SK-N-SH (cell line): ENCODE measurements around the gene MLF2. TPM values are rescaled to one million over a fixed set of nuclear protein-coding genes. Genes with fewer than 3 reads are reported as not detected.
A peak's percentile ranks its signal among the peaks of the same experiment; 100 is the strongest.

Experiments
- CTCF ChIA-PET: fragments of 300-600, 350-600 bp; formaldehyde crosslinking; extraction: SDS; loops from one replicate; lab custom pipeline; 2021; lab: Yijun Ruan, JAX
- POLR2A ChIA-PET: fragments of 350-600 bp; sonication (Branson Sonifier 250); formaldehyde crosslinking; extraction: SDS; loops from one replicate; lab custom pipeline; 2020; ENCODE audit warnings: antibody characterized with exemption, inconsistent platforms; lab: Yijun Ruan, JAX
- DNase-seq: peaks from one replicate; pipeline ENCODE4 v3.0.0; 2012
- H2AFZ ChIP-seq: fragments of 200-600 bp; sonication (generic); 2 replicates; pipeline ENCODE4 v1.8.1; 2016; ENCODE audit warnings: antibody characterized with exemption, mild to moderate bottlenecking, low read depth
- H3F3A ChIP-seq: fragments of 200-600 bp; sonication (generic); replicated peaks from 2 replicates; pipeline ENCODE3; 2016; ENCODE audit warnings: antibody characterized with exemption, mild to moderate bottlenecking; ENCODE audit not compliant: insufficient read depth
- H3K27ac ChIP-seq, 2 experiments: fragments of 200-500 bp in 1 of 2; fragments of 200-600 bp in 1 of 2; sonication (Bioruptor generic) in 1 of 2; sonication (generic), shearing (Covaris generic) in 1 of 2; 2 replicates each; pipeline versions ENCODE4 v1.5.1 to v1.6.1; 2014 to 2016; ENCODE audit warnings: low read depth in 2 of 2, inconsistent platforms in 1 of 2, low read length in 1 of 2, mild to moderate bottlenecking in 1 of 2, mixed read lengths in 1 of 2
- H3K27me3 ChIP-seq: fragments of 200-600 bp; sonication (generic), shearing (Covaris generic); 2 replicates; pipeline ENCODE4 v1.6.1; 2016; ENCODE audit warnings: mixed run types; ENCODE audit not compliant: insufficient read depth
- H3K36me3 ChIP-seq, 2 experiments: fragments of 200-500 bp in 1 of 2; fragments of 200-600 bp in 1 of 2; sonication (Bioruptor generic) in 1 of 2; sonication (generic) in 1 of 2; replicated peaks in 1 of 2; 2 replicates each; pipeline versions ENCODE3 to v1.5.1; 2014 to 2016; ENCODE audit warnings: low read length in 1 of 2, mild to moderate bottlenecking in 1 of 2; ENCODE audit not compliant: insufficient read depth in 2 of 2, control insufficient read depth in 1 of 2
- H3K4me1 ChIP-seq, 2 experiments: fragments of 200-500 bp in 1 of 2; fragments of 200-600 bp in 1 of 2; sonication (Bioruptor generic) in 1 of 2; sonication (generic), shearing (Covaris generic) in 1 of 2; 2 replicates each; pipeline versions ENCODE4 v1.5.1 to v1.6.1; 2014 to 2016; ENCODE audit warnings: low read depth in 1 of 2, low read length in 1 of 2, mixed run types in 1 of 2; ENCODE audit not compliant: insufficient read depth in 2 of 2, control insufficient read depth in 1 of 2
- H3K4me2 ChIP-seq: fragments of 200-600 bp; sonication (generic), shearing (Covaris generic); 2 replicates; pipeline ENCODE4 v1.6.1; 2017; ENCODE audit warnings: mixed run types
- H3K4me3 ChIP-seq, 2 experiments: fragments of 200-500 bp in 1 of 2; fragments of 200-600 bp in 1 of 2; sonication (Bioruptor generic) in 1 of 2; sonication (generic), shearing (Covaris generic) in 1 of 2; 2 replicates each; pipeline versions ENCODE4 v1.5.1 to v1.8.1; 2014 to 2016; ENCODE audit warnings: low read depth in 2 of 2, inconsistent platforms in 1 of 2, low read length in 1 of 2, mild to moderate bottlenecking in 1 of 2, mixed read lengths in 1 of 2, moderate library complexity in 1 of 2
- H3K79me2 ChIP-seq: fragments of 200-600 bp; sonication (generic); 2 replicates; pipeline ENCODE4 v1.8.1; 2017; ENCODE audit warnings: mild to moderate bottlenecking; ENCODE audit not compliant: insufficient read depth
- H3K9ac ChIP-seq: fragments of 200-600 bp; sonication (generic); 2 replicates; pipeline ENCODE4 v1.6.1; 2017; ENCODE audit warnings: mixed run types
- H3K9me2 ChIP-seq: fragments of 200-600 bp; sonication (generic); 2 replicates; pipeline ENCODE4 v1.6.1; 2017; ENCODE audit warnings: mixed run types
- H3K9me3 ChIP-seq: fragments of 200-600 bp; sonication (generic); 2 replicates; pipeline ENCODE4 v1.6.1; 2017; ENCODE audit warnings: mixed run types, mild to moderate bottlenecking, moderate library complexity
- H4K20me1 ChIP-seq: fragments of 200-600 bp; sonication (generic); 2 replicates; pipeline ENCODE4 v1.6.1; 2017; ENCODE audit warnings: mild to moderate bottlenecking, mixed run types; ENCODE audit not compliant: insufficient read depth
- CHD2 ChIP-seq: fragments of 150-350 bp; IDR thresholded peaks from 2 replicates; pipeline ENCODE4 v1.6.1; 2018; ENCODE audit warnings: low read length; ENCODE audit not compliant: partially characterized antibody
- FOSL2 ChIP-seq: IDR thresholded peaks from 2 replicates; pipeline ENCODE4 v1.4.0; 2012; ENCODE audit warnings: low read depth, mild to moderate bottlenecking, moderate library complexity, borderline replicate concordance
- IRF3 ChIP-seq: fragments of 150-350 bp; IDR thresholded peaks from 2 replicates; pipeline ENCODE4 v1.6.1; 2016; ENCODE audit warnings: mild to moderate bottlenecking, low read depth, low read length
- JUND ChIP-seq: IDR thresholded peaks from 2 replicates; pipeline ENCODE4 v1.4.0; 2012
- SMC3 ChIP-seq: IDR thresholded peaks from 2 replicates; pipeline ENCODE4 v1.6.1; 2012; ENCODE audit warnings: low read depth, low read length, improper control_type of control experiment
- WGBS: methylation state at CpG from one replicate; pipeline ENCODE4 v1.1.6; 2017; ENCODE audit warnings: low lambda C conversion rate; 5-methylcytosine and 5-hydroxymethylcytosine counted together
- polyA plus RNA-seq, 3 experiments: library from polyadenylated mRNA; depleted of rRNA; stranded (reverse); fragments of >200 nt; gene quantifications; 2 replicates each; pipeline ENCODE4 v1.2.3, GENCODE V29; 2012
- TF ChIP-seq, protein P1 (sequence below): IDR thresholded peaks from 2 replicates; pipeline ENCODE4 v1.4.0; 2012; ENCODE audit warnings: low read depth, borderline replicate concordance
- TF ChIP-seq, protein P2 (sequence below): fragments of 200-600 bp; sonication (generic); IDR thresholded peaks from 2 replicates; pipeline ENCODE4 v1.6.1; 2017; ENCODE audit warnings: antibody characterized with exemption, mild to moderate bottlenecking, moderate library complexity

The MLF2 gene
- polyA plus RNA-seq, 1 of the 3 experiments (the other 2 are of a cell fraction), result 535 TPM

- H3K79me2 ChIP-seq, result peaks cover 11% of the 10 kb centered on the region
- H3K9me3 ChIP-seq, result no peaks in the 10 kb centered on the region
- H3F3A ChIP-seq, result peaks cover 12% of the 10 kb centered on the region
- WGBS, result 58% methylated on average over 11 of the region's 13 CpGs
- peak overlapping the region; percentile 62 for H3K9ac ChIP-seq
- no peaks in the 10 kb centered on the region for H4K20me1 ChIP-seq
- peak overlapping the region; percentile 98 for H3K4me2 ChIP-seq
- TF ChIP-seq FOSL2 (0 out of 2 replicates have a peak, but pooled peaks have one; percentile 8), SMC3 (no peak)
- ChIA-PET POLR2A (interaction anchor here (0.7 to 1.1 kb wide), 2 partner anchors 12 to 23 kb away, joined by 3 read pairs; partner anchors contain the start of genes COPS7A and ZNF384), CTCF (interaction anchor here (0.6 kb wide), 1 partner anchor 105 kb away, joined by 3 read pairs; no protein-coding TSS in a partner anchor)
- peaks cover 0 to 11% of the 10 kb centered on the region in 2 experiments for H3K36me3 ChIP-seq
- H3K27me3 ChIP-seq, result no peaks in the 10 kb centered on the region
- peak overlapping the region in 1 of 2 experiments; percentile 61; a peak in 1 of 4 replicates for H3K27ac ChIP-seq
- H3K4me3 ChIP-seq, result peak overlapping the region; percentile 74 to 80
- peaks cover 6 to 13% of the 10 kb centered on the region in 2 experiments; a peak in 2 of 4 replicates for H3K4me1 ChIP-seq
- peak overlapping the region; percentile 76 for H2AFZ ChIP-seq
- DNase-seq, result no peak
- no peaks in the 10 kb centered on the region for H3K9me2 ChIP-seq
These were observed 51.7 kb downstream of the MLF2 start for GRCh38 chr12:6701078-6701768.

GRCh38 chr12:6700646-6701051 lies 52.3 kb downstream of the MLF2 start, which contains the start of gene PIANP:
PIANP (minus strand) TSS chr12:6700815; CDS start chr12:6698061, 2,754 bp downstream.
- H3K9me2 ChIP-seq, result no peaks in the 10 kb centered on the region
- H2AFZ ChIP-seq, result peak within 1 kb of the TSS; percentile 81
- peak; percentile 48 for TF ChIP-seq CHD2
- TF ChIP-seq, protein P1, sequence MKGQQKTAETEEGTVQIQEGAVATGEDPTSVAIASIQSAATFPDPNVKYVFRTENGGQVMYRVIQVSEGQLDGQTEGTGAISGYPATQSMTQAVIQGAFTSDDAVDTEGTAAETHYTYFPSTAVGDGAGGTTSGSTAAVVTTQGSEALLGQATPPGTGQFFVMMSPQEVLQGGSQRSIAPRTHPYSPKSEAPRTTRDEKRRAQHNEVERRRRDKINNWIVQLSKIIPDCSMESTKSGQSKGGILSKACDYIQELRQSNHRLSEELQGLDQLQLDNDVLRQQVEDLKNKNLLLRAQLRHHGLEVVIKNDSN, result no peak
- TF ChIP-seq, all 33 proteins: peak for 1
- WGBS, result no CpG with 5 or more reads among the region's 43 CpGs
- peaks cover 12% of the 10 kb centered on the region for H3F3A ChIP-seq
- H3K4me3 ChIP-seq, result peak within 1 kb of the TSS; percentile 74 to 80
- H3K9me3 ChIP-seq, result no peaks in the 10 kb centered on the region
- H4K20me1 ChIP-seq, result no peaks in the 10 kb centered on the region
- POLR2A ChIA-PET, result interaction anchor here (0.7 to 3.1 kb wide), 2 partner anchors 11 kb away, joined by 3 to 38 read pairs; partner anchors contain the start of gene ZNF384
- H3K79me2 ChIP-seq, result peaks cover 11% of the 10 kb centered on the region
- H3K27ac ChIP-seq, result peak within 1 kb of the TSS in 1 of 2 experiments; percentile 80; a peak in 2 of 4 replicates
- peaks cover 0 to 15% of the 10 kb centered on the region in 2 experiments for H3K36me3 ChIP-seq
- H3K27me3 ChIP-seq, result no peaks in the 10 kb centered on the region
- peak within 1 kb of the TSS; percentile 85 for H3K9ac ChIP-seq
- DNase-seq, result peak; percentile 92
- H3K4me1 ChIP-seq, result peaks cover 6 to 13% of the 10 kb centered on the region in 2 experiments; a peak in 2 of 4 replicates
- CTCF ChIA-PET, result interaction anchor here (0.6 to 2.7 kb wide), 2 partner anchors 53 to 105 kb away, joined by 3 to 13 read pairs; partner anchors contain the start of gene MLF2
- H3K4me2 ChIP-seq, result peak within 1 kb of the TSS; percentile 98

DNA sequence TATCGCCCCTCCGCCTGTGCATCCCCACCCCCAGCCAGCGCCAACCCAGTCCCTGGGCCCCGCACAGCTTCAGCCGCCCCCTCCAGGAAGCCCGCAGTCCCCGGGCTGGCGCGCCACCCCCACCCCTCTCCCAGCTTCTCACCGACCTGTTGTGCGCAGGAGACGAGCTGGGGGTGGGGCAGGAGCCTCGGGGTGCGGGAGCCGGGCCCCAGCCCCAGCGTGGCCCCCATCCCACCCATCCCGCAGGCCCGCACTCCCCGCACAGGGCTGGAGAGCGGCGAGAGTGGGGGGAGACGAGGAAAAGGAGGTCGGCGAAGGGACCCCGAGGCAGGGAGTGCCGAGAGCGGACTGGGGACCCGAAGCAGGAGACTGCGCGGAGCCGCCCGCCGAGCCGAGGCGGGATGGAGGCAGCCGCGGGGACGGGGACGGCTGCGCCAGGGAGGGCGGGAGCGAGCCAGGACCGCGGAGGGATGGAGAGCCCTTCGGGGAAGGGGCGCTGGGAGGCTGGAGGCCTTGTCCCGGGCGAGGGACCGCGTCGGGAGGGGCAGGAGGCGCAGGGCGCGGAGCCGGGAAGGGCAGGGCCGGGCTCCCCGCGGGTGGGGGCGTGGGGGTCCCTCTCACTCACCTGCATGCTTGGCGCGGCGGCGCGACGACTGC lies 52.8 kb downstream of the MLF2 start:
- Histone ChIP-seq H4K20me1 (no peaks in the 10 kb centered on the region), H3F3A (peaks cover 12% of the 10 kb centered on the region), H2AFZ (peak overlapping the region; percentile 81; the same call in 1 of the 2 replicates), H3K27me3 (no peaks in the 10 kb centered on the region), H3K9ac (peak overlapping the region; percentile 85), H3K9me3 (no peaks in the 10 kb centered on the region), H3K4me3 (peak overlapping the region; percentile 74 to 80), H3K36me3 (peaks cover 0 to 15% of the 10 kb centered on the region in 2 experiments), H3K4me2 (peak overlapping the region; percentile 98), H3K79me2 (peaks cover 11% of the 10 kb centered on the region), H3K9me2 (no peaks in the 10 kb centered on the region), H3K27ac (peak overlapping the region in 1 of 2 experiments; percentile 80; a peak in 2 of 4 replicates), H3K4me1 (peaks cover 6 to 13% of the 10 kb centered on the region in 2 experiments; a peak in 2 of 4 replicates)
- CTCF ChIA-PET, result interaction anchor here (0.8 to 2.7 kb wide), 5 partner anchors 11 to 170 kb away, joined by 3 to 13 read pairs (median 3); partner anchors contain the start of gene MLF2
- peak; percentile 86 for DNase-seq
- POLR2A ChIA-PET, result interaction anchor here (0.9 to 3.1 kb wide), 4 partner anchors 11 to 66 kb away, joined by 3 to 38 read pairs (median 13); partner anchors contain the start of genes COPS7A, PTMS and ZNF384
- 2% methylated on average over 28 of the region's 65 CpGs for WGBS
- TF ChIP-seq JUND (no peak), IRF3 (no peak), SMC3 (no peak)
- TF ChIP-seq, protein P2, sequence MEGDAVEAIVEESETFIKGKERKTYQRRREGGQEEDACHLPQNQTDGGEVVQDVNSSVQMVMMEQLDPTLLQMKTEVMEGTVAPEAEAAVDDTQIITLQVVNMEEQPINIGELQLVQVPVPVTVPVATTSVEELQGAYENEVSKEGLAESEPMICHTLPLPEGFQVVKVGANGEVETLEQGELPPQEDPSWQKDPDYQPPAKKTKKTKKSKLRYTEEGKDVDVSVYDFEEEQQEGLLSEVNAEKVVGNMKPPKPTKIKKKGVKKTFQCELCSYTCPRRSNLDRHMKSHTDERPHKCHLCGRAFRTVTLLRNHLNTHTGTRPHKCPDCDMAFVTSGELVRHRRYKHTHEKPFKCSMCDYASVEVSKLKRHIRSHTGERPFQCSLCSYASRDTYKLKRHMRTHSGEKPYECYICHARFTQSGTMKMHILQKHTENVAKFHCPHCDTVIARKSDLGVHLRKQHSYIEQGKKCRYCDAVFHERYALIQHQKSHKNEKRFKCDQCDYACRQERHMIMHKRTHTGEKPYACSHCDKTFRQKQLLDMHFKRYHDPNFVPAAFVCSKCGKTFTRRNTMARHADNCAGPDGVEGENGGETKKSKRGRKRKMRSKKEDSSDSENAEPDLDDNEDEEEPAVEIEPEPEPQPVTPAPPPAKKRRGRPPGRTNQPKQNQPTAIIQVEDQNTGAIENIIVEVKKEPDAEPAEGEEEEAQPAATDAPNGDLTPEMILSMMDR, result no peak
